ENCODE measurements around the gene RIT2. TPM values are rescaled to one million over a fixed set of nuclear protein-coding genes. Genes with fewer than 3 reads are reported as not detected.
"Not testable (repeated sequence)": the region's sequence is repeated elsewhere in the genome, so short reads cannot be mapped to it uniquely, and the experiment has no call there.

Gene RIT2
- polyA plus RNA-seq, 1 donor: not detected

GRCh38 chr18:42760290-42760689, 355.2 kb downstream of the RIT2 start:
- no peak for DNase-seq (ENCODE audit: low read depth)

DNA sequence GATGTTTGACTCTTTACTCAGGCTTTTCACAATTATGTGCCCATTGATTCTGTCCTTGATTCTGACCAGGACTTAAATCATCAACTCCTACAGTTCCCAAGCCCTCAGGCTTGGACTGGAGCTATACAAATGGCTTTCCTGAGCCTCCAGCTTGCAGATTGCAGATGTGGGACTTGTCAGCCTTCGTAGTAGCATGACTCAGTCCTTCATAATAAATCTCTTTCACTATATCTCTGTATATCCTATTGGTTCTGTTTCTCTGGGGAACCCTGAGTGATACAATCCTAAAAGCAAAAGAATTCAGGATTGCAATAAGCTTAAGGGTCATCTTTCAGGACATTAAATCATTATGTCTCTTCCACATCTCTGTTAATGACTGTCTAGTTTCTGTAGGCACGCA, 356.6 kb downstream of the RIT2 start:
- no peak for DNase-seq (ENCODE audit: low read depth)

DNA sequence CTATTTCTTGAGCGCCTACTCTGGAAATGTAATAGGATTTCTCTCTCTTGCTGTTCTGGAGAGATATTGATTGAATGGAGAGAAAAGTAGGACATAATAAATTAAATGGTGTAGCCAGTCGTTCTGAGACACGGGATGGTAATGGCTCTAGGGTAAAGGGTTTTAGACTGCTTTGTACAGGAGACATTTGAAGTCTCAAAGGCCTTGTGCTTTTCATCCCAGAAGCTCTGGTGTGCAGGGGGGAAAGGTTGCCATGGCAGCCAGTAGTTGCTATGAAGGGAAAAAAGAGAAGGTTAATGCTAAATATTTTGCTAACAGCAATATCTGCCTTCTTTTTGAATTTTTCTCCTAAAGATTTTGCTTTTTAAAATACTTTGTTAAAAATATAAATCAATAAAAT, 359.3 kb downstream of the RIT2 start:
- no peak for DNase-seq (ENCODE audit: low read depth)

DNA sequence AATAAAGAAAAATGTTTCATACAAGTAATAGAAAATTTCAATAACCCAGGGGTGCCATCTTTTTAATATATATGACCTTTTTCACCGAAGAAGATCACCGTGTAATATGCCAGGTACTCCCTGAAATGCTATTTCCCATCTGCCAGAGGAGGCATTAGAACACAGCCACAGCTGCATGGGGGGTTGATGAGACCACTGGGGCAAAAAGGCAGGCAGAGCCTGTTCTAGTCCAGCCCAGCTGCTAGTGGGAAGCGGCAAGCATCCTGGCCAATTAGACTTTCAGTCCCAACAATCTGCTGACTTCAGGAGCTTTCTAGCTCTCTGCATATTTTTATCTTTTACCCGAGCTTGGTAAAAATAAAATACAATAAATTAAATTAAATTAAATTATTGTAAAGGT, 362.6 kb downstream of the RIT2 start:
- no peak for DNase-seq (ENCODE audit: low read depth)

GRCh38 chr18:42746794-42747193, 368.7 kb downstream of the RIT2 start:
- no peak for DNase-seq (ENCODE audit: low read depth)

DNA sequence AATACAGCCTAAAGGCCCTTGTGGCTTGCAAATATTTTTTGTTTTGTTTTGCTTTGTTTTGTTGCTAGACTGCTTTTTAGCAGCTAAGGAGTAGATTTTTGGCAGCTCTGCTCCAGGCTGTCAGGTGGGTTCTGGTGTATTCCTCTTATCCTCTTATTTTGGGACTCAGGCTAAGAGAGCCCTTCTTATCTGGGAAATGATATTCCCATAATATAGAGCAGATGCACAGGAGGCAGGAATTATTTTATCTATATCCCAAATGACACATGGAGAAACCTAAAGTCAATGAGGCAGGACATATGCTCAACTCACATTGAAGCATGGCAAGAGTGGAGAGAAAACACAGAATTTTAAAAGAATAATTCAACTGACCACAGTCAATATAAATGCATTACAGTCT, 369.6 kb downstream of the RIT2 start:
- no peak for DNase-seq (ENCODE audit: low read depth)

DNA sequence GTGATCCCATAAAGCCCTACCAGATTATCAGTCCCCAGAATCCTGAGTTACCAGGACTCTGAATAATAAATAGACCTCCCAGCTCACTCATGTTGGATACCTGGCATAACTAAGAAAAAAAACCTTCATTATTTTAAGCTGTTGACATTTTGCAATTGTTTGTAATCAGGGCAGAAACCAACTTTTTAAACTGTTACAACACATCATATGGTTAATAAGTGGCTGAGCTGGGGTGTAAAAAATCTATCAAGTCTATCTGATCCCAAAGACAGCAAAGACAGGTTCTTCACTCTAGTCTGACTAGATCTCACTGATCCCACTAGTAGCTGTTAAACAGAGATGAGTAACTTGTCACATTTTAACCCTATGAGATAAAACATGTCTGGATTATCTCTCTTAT, 370.3 kb downstream of the RIT2 start:
- no peak for DNase-seq (ENCODE audit: low read depth)

GRCh38 chr18:42743373-42744138, 371.9 kb downstream of the RIT2 start:
- DNase-seq (ENCODE audit: low read depth): no peak

DNA sequence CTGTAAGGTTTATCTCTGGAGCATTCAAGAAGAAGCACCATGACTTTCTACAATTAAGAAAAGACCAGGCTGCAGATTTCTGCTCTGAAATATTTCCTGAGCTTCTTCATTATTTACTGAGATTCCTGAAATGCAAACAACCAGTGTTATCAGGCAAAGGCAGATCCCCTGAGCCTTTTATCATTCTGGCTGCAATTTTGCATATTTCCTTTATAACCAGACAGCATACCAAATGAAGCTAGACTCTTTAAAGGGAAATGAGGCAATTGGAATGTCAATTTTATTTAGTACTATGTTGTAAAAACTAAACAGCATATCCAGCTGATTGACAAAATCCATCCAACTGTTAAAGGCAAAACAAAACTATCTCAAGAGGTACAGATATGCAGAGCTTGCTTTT, 372.5 kb downstream of the RIT2 start:
- DNase-seq (ENCODE audit: low read depth): no peak

DNA sequence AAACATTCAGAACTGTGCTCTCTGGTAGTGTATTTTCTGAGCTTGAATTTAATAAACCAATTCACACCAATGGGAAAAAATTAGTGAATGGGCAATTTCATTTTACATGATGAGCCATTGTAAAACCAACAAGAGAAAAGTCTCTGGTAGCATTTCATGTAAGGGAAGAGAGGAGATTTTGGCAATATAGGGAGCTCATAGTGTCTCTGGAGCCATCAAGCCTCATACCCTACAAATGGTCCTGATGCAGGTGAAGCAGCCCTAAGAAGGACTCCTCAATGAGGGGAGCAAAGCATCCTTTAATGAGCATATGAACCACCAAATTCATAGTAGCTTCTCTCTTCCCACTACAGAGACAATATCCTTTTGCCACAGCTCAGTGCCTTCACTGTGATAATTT, 373.0 kb downstream of the RIT2 start:
- no peak for DNase-seq (ENCODE audit: low read depth)

DNA sequence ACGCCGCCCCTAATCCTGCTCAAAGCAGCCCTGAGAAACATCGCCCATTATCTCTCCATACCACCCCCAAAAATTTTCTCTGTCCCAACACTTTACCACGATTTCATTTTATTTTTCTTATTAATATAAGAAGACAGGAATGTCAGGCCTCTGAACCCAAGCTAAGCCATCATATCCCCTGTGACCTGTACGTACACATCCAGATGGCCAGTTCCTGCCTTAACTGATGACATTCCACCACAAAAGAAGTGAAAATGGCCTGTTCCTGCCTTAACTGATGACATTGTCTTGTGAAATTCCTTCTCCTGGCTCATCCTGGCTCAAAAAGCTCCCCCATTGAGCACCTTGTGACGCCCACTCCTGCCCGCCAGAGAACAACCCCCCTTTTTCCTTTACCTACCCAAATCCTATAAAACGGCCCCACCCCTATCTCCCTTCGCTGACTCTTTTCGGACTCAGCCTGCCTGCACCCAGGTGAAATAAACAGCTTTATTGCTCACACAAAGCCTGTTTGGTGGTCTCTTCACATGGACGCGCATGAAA, 373.6 kb downstream of the RIT2 start:
- DNase-seq (ENCODE audit: low read depth): not testable (repeated sequence)

GRCh38 chr18:42741299-42741698, 374.2 kb downstream of the RIT2 start:
- DNase-seq (ENCODE audit: low read depth): not testable (repeated sequence)

- no peak for DNase-seq (ENCODE audit: low read depth)
Observed at GRCh38 chr18:42736074-42736473, 379.4 kb downstream of the RIT2 start.

GRCh38 chr18:42734520-42734919, 381.0 kb downstream of the RIT2 start:
- no peak for DNase-seq (ENCODE audit: low read depth)

DNA sequence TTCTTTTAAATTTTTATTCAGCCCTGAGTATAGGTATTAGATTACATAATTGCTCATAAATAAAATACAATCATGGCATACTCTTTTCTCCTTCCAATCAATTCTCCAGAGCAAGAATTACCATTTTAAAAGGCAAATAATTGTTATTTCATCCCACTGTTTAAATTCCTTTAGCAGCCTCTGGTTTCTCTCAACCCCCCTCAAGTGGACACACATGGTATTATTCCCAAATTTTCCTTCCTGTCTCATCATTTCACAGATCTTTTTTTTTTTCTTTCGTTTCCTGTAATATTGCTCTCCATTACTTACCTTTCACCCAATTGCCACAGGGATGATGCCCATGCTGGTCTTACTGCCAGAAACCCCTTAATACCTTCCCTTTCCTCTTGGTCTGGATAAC, 385.2 kb downstream of the RIT2 start:
- no peak for DNase-seq (ENCODE audit: low read depth)

- no peak for DNase-seq (ENCODE audit: low read depth)
Observed at GRCh38 chr18:42719221-42719620, 396.3 kb downstream of the RIT2 start.

DNA sequence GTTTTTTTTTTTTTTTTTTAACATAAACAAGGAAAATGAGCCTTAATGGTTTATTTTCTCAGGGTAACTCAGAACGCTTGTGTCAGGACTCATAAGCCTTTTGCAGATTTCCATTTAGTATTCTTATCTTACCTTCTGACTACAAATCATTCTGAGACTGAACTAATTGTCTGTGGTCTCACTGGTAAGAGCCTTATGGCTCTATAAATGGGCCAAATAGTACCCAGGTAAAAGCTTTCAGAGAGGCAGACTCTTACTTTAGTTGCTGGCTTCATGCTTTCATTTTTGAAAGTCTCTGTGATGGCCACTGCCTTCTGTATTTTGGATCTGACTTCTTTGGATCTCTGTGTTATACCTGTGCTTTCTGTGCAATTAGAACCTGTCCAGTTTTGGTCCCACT, 403.4 kb downstream of the RIT2 start:
- no peak for DNase-seq (ENCODE audit: low read depth)

- no peak for DNase-seq (ENCODE audit: low read depth)
Observed at GRCh38 chr18:42707080-42707479, 408.4 kb downstream of the RIT2 start.

- no peak for DNase-seq (ENCODE audit: low read depth)
Observed at GRCh38 chr18:42706618-42707017, 408.9 kb downstream of the RIT2 start.

DNA sequence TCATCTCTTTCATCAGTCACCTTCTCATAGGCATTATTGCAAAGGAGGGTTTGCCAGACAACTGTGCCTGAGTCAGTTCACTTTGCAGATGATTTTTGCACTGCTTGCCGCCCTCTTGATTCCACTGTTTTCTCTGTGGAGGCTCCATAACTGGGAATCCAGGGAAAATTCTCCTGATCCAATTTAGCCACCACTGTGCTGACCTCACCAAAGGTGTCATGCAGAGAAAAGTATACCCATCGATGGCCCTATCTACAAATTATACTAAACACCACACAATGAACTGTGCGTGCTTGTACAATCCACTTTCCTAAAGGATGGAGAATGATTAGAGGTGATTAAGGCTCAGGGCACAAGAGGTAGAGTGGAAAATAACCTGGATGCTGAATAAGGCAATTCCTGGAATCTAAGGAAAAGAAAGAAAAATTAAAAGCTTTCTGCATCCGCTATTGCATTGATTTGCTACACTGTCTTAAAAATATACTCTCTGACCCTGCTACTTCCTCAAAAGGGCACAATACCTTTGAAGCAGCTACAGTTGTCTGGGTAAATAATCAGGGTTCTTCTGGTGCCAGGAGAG, 409.4 kb downstream of the RIT2 start:
- no peak for DNase-seq (ENCODE audit: low read depth)
